Activated CD4-positive, CD25-positive, alpha-beta regulatory T cell treated with anti-CD3 and anti-CD28 coated beads, Interleukin-2, amount 50 U/mL, for 72 hours (primary cell): Measurements from ENCODE around the gene B3GALT6.
"Not testable (repeated sequence)": the region's sequence is repeated elsewhere in the genome, so short reads cannot be mapped to it uniquely, and the experiment has no call there.

ENCODE experiments used
- DNase-seq: peaks from one replicate; pipeline ENCODE4 v3.0.0; 2021

Gene B3GALT6

DNA sequence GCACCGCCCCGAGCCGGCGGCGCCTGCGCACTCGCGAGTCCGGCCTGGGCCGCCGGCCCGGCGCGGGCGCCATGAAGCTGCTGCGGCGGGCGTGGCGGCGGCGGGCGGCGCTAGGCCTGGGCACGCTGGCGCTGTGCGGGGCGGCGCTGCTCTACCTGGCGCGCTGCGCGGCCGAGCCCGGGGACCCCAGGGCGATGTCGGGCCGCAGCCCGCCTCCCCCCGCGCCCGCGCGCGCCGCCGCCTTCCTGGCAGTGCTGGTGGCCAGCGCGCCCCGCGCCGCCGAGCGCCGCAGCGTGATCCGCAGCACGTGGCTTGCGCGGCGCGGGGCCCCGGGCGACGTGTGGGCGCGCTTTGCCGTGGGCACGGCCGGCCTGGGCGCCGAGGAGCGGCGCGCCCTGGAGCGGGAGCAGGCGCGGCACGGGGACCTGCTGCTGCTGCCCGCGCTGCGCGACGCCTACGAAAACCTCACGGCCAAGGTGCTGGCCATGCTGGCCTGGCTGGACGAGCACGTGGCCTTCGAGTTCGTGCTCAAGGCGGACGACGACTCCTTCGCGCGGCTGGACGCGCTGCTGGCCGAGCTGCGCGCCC, at the start of gene B3GALT6:
Gene B3GALT6, plus strand, starts transcription at position 30 of the 588 bp plus-strand sequence. Its CDS starts 42 bp downstream, at position 72.
- DNase-seq, result no peak

DNA sequence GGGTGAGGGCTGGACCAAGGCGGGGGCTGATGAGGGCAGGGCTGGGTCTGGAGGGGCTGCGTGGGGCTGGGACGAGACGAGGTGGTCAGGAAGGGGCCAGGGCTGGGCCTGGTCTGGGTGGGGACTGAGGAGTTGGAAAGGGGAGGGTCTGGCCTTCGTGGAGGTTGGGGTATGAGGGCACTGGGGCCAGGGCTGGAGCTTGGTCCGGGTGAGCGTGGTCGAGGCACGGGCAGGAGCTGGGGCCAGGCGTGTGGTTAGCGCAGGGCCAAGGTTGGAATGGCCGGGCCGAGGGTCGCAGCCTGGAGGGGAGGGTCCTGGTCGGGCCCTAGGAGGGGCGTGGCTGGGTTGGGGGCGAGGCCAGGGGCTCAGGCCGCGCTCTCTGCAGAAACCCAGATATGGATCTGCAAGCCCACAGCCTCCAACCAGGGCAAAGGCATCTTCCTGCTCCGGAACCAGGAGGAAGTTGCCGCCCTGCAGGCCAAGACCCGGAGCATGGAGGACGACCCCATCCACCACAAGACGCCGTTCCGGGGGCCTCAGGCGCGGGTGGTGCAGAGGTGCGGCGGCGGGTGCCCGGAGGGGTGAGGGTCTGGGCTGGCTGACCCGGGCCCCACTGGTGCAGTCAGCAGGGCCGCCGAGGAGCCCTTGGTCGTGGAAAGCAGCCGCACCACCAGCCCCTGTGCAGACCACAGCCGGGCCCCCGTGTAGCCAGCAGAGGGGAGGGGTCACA, 49.4 kb upstream of the B3GALT6 start:
- DNase-seq, result no peak

DNA sequence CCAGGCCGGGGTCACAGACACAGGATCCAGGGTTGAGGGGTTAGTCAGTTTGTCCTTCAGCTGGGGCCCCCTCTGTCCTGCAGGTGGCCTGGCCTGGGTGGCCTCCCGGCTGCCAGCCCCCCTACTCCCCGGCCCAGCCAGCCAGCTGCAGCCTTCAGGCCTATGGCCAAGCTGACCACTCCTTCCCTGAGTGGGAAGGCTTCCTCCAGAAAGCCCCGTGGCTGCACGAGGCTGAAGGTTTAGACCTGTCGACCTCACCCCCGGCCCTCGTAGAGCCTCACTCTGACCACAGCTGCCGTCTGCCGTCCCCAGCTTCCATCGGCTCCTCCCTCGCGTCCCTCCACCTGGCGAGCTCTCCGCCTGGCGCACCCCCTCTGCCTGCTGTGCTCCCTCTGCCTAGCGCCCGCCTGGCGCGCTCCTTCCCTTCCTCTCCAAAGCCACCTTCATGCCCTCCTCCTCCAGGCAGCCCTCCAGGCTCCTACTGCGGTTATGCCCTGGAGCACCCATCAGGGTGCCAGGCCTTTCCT, 48.8 kb upstream of the B3GALT6 start:
- no peak for DNase-seq

DNA sequence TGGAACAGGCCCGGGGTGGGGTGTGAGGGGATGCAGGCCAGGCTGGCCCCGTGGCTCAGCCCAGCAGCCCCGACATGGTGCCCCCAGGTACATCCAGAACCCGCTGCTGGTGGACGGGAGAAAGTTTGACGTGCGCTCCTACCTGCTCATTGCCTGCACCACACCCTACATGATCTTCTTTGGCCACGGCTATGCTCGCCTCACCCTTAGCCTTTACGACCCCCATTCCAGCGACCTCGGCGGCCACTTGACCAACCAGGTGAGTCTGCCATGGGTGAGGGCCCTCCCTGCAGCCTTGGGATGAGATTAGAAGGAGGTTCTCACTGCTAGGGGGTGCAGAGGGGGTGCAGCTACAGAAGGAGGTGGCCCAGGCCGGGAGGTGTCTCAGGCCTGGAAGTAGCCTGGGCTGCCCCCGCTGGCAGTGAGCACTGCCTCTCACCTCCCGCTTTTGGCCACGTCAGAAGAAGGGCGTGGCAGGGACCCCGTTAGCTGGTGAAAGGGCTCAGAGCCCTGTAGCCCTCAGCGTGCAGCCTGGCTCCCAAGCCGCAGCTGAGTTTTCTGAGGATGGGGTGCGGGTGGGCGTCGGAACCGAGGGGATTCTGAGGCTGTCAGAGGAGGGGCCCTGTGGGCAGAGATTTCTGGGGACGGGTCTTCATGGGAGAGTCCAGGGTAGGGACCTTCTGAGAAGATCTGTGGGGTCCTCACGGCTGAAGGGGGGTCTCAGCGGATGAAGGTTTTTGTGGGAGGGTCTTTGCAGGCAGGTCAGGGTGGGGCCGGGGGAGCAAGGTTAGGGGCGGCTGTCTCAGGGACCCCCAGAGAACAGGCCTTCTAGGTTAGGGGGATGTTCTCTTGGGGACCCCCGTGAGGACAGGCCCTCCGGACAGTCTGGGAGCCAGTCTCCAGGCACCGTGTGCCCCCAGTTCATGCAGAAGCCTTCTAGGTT, 47.9 kb upstream of the B3GALT6 start:
- DNase-seq, result no peak

DNA sequence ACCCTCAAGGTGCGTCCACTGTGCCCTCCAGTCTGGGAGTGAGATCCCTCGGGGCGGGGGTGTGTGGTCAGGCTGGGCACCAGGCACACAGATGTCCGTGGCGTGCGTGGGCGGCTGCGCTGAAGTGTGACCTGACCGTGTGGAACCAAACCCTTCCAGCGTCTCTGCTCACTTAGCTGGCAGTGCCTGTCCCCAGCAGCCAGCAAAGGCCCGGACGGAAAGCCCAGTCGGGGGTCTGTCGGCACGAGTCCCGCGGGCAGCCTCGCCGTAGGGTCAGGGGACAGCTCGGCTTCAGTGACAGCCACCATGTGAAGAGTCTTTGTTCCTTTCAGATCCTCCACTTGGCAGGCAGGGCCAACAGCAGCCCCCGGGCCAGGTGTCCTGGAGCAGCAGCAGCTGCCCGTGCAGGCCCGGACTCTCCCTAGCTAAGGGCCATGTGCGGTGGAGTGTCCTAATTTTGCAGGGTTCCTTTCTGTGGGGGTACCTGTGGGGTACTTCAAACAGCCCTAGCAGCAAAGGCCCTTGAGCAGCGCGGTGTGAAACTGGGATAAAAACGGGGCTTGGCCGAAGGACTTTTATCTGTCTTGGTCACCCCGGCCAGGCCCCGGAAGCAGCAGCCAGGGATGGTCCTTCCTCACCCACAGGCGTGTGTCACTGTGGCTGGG, 46.8 kb upstream of the B3GALT6 start:
- DNase-seq, result no peak

DNA sequence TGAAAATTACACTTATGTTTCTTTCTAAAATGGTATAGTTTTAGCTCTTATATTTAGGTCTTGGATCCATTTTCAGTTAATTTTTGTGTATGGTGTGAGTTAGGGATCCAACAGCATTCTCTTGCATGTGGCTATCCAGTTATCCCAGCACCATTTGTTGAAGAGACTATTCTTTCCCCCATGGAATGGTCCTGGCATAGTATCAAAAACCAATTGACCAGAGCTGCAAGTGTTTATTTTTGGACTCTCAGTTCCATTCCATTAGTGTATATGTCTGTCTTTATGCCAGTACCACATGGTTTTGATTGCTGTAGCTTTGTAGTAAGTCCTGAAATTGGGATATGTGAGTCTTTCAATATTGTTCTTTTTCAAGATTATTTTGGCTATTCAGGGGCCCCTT, 44.1 kb upstream of the B3GALT6 start:
- no peak for DNase-seq

DNA sequence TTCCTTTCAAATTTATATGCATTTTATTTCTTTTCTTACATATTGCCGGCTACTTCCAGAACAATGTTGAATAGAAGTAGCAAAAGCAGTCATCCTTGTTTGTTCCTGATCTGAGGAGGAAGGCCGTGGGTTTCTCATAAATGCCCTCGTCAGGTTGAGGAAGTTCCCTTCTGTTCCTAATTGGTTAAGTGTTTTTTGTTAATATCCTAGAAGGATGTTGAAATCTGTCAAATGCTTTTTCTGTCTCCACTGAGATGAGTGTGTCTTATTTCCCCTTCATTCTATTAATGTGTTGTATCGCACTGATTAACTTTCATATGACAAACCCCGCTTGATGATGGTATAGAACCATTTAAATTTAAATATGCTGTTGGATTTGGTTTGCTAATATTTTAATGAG, 42.9 kb upstream of the B3GALT6 start:
- no peak for DNase-seq

DNA sequence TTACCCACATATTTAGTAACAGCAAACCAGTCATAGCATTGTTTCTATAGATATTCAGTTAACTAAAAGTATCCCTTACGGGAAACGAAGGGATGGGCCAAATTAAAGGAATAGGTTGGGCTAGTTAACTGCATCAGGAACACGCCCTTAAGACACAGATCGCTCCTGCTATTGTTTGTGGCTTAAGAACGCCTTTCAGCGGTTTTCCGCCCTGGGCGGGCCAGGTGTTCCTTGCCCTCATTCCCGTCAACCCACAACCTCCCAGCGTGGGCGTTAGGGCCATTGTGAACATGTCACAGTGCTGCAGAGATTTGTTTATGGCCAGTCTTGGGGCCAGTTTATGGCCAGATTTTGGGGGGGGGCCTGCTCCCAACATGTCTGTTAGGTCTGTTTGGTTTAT, 40.3 kb upstream of the B3GALT6 start:
- DNase-seq, result no peak

DNA sequence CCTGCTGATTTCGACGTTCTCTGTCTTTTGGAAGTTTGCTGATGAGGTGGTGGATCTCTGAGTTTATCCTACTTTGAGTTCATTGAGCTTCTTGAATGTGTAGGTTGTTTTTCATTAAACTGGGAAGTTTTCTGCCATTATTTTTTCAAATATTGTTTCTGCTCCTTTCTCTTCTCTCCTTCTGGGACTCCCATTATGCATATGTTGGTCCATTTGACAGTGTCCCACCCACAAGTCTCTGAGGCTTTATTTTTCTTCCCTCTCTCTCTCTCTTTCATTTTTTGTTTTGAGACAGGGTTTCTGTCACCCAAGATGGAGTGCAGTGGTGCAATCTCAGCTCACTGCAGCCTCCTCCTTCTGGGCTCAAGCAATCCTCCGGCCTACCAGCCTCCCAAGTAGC, 37.3 kb upstream of the B3GALT6 start:
- DNase-seq, result no peak

DNA sequence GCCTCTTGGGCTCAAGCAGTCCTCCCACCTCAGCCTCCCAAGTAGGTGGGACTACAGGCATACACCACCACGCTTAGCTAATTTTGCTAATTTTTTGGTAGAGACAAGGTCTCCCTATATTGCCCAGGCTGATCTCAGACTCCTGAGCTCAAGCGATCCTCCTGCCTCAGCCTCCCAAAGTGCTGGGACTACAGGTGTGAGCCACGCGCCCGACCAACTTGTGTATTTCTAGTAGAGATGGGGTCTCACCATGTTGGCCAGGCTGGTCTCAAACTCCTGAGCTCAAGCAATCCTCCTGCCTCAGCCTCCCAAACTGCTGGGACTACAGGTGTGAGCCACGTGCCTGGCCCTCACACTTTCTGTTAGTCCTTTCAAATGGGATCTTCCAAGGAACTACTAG, 36.3 kb upstream of the B3GALT6 start:
- DNase-seq, result not testable (repeated sequence)

DNA sequence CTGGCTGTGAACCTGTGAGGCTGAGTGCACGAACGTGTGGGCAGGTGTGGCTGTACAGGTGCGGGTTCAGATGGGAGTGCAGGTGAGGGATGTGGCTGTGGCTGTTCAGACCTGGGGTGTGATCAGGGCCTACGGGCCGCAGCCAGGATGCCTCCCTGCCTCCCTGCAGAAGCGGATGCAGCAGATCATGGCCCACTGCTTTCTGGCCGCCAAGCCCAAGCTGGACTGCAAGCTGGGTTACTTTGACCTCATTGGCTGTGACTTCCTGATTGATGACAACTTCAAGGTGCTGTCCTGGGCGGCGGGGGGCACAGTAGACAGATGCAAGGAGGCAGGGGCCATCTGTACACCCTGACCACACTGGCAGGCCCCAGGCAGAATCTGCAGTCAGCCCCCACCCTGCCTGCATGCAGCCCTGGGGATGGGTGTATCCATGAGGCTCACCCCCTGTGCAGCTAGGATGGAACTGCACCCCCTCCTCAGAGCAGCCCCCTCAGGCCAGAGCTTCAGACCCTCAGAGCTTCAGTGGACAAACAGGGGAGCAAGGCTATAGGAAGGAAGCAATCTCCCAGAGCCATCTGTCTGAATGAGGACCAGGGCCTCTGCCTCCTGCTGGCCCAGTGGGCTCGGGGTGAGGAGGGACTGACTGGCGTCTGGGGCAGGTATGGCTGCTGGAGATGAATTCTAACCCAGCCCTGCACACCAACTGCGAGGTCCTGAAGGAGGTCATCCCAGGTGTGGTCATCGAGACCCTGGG, 35.4 kb upstream of the B3GALT6 start:
- DNase-seq, result no peak

DNA sequence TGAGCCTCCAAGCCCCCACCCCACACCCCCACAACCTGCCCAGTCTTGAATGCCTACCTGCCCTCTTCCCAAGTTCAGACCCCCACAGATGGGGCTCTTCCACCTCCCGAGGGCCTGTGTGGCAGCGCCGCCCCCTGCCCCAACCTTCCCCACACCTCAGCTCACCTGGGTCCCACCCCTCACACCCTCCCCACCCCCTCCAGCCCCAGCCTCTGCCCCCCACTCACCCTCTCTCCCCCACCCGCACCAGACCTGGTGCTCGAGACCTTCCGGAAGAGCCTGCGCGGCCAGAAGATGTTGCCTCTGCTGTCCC, 34.9 kb upstream of the B3GALT6 start:
- no peak for DNase-seq

DNA sequence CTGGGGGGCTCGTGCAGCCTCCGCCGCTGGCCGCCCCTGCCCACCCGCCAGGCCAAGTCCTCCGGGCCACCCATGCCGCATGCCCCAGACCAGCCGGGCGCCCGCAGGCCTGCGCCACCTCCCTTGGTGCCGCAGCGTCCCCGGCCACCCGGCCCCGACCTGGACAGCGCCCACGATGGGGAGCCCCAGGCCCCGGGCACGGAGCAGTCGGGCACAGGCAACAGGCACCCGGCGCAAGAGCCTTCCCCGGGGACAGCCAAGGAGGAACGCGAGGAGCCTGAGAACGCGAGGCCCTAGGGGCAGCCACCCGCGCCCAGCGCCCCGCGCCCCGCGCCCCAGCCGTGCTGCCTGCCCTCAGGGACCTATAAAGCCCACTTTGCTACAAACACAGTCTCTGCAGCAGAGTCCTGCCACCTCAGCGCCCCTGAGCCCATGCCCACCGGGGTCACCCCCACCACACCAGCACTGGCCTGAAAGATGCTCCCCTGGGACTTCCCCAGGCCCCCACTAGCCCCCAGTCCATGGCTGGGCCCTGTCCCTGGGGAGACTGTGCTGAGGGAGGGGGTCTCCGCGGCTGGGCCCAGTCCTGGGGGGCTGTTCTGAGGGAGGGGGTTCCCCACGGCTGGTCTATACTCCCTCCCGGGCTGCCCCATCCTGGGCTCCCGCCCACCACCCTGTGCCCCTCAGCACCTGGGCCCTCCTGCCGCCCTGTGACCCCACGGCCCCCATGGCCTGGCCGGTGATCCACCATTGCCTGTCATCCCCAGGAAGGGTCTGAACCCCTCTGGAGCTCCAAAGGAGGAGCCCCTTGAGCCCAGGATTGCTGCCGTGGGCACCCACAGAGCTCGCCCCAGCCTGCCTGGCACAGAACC, 34.2 kb upstream of the B3GALT6 start:
- DNase-seq, result no peak

DNA sequence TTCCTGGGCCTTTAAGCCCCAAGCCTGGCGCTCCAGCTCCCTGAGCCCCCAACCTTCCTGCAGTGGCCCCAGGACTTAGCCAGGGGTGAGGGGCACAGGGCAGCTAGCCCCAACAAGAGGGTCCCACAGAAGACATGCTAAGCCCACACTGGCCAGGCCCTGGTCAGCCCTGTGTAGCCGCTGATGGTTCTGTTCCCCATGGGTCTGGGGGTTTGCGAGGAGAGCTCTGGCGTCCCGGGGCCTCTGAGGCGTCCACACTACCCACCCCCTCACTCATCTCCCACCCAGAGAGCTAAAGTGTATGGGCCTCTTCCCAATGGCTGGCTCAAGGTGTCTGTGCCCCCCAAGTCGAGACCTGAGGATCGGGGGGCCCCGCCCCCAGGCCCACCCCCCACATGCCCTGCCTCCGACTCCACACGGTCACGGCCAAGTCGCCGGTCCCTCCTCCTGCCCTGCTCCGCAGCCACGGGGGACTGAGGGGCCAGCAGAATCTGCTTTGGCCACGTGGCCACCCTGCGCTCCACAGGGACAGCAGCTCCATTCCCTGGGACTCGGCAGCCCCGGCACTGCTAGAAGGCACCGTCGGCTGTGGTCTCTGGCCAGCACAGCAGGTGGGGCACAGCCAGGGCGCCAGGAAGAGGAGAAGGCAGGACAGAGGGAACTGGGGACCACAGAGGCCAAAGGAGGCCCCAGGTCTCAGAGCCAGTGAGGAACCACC, 33.5 kb upstream of the B3GALT6 start:
- DNase-seq, result no peak

DNA sequence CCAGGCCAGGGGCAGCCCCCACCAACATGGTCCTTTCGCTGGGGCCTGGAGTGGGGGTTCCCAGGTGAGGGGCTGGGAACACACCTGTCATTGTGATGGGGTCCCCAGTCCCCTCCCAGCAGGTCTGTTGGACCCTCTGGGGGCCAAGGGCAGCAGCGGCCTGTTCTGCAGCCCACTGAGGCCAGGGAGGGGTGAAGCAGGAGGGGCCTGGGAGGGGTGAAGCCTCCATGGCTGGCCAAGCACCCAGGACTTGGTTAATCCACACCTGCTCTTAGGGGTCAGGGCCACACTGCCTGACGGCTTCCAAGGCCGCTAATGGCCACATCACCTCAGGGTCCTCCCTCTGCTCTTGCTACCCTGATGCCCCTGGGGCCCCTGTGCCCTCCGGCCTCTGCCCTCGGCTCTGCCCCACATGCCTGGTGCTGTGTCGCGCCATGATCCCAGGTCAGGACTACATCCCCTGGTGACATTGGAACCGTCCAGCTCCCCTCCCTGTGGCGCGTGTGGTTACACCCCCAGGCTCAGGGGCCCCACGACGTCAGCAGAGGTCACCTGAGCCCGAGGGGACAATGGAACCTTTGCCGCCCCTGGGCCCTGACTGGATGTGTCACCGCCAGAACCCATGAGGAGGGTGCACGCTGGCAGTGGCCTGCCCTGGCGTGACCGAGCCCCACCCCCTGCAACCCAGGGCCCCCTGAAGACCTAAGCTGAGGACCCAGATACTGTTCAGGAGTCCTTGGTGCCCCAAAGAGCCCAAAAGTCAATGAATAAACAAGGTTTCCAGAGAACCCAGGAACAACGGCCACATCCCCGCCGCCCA, 32.7 kb upstream of the B3GALT6 start:
- no peak for DNase-seq

DNA sequence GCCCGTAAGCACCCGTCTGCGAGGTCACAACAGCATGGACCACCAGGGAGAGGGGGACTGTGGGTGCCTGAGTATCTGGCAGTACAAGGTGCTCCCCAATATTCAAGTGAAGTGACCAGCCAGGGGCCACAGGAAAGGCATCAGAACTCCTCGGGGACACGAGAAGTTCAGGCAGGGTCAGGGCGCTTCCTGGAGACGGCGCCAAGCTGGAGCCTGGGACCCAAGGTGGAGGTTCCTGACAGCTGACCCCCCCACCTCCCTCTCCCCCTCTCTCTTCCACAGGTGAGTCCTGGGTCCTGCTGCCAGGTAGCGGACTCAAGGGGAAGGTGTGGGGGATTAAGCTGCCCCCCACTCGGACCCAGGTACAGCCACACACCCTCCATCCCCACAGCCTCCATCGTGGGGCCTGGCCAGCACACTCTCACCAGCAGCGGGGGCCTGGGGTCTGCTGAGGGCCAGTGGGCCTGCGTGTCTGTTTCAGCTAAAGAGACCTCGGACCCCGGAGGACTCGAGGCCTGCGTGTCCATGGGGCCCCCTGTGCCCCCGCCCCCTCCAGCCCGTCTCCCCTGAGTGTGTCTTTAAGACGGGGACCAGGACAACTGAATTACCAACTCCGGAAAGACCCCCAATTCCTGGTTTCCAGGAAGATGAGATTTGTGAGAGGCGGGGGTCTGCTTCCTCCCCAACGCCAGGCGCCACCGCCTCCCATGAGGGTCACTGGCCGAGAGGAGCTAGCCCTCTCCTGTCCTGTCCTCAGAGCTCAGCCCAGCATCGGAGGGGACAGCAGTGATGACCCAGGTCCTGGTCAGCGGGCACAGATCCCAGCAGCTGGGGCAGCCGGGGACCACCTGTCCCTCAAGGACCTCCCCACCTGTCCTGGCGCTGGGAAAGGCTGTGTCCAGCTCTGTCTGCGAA, 31.8 kb upstream of the B3GALT6 start:
- no peak for DNase-seq

DNA sequence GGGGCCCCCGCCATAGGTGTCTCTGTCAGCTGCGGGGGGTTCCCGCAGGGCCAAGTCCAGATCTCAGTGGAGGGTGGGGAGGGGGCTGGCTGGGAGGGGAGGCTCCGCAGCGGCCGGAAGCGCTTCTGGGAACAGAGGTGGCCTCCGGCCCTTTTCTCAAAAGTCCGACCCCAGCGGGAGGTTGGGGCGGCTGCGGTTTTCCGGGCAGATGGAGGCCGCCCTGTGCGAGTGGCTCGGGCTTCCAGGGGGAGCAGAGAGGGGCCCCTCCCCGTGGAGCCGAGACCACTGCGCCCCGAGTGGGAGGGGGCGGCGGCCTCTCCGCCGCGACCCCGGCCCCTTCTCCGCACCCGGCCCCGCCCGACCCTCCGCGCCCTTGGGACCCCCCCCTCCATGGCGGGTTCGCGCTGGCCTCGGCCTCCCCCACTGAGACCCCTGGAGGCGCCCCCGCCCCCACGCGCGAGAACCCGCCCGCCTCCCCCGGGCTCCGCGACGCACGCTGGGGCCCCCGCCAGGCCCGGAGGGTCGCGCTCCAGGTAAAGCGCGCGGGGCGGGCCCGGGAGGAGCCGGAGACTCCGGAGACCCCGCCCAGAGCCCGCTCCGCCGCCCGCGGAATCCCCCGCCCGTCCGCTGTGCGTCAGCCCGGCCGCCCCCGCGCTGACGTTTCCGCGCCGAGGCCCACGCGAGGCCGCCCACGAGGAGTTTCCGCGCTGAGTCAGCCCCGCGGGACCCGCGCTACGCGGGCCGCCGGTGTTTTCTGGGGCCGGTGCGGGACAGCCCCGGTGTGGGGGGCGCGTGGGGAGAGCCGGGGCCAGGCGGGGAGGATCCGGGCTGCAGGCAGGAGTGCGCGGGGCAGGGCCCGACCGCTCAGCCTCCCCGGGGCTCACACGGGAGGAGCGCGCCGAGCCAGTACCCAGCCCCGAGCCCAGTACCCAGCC, 30.9 kb upstream of the B3GALT6 start:
- peak; percentile 86 for DNase-seq
